HEK293 (cell line): ENCODE results near the gene FAM83E.
A peak's percentile ranks its signal among the peaks of the same experiment; 100 is the strongest.
"Not testable (repeated sequence)": the region's sequence is repeated elsewhere in the genome, so short reads cannot be mapped to it uniquely, and the experiment has no call there.

Source experiments
- CTCF ChIA-PET: fragments of 350-600 bp; formaldehyde crosslinking; extraction: SDS; loops from one replicate; lab custom pipeline; 2021; ENCODE audit warnings: antibody characterized with exemption; lab: Yijun Ruan, JAX
- POLR2A ChIA-PET: fragments of 300-600 bp; formaldehyde crosslinking; extraction: SDS; loops from one replicate; lab custom pipeline; 2020; ENCODE audit warnings: antibody characterized with exemption, inconsistent platforms; lab: Yijun Ruan, JAX
- H3K27ac ChIP-seq: fragments of 200-500 bp; sonication (Bioruptor generic); 2 replicates; pipeline ENCODE4 v1.5.1; 2014; ENCODE audit warnings: low read depth, low read length, control low read depth, inconsistent platforms; ENCODE audit errors: extremely low read depth
- H3K36me3 ChIP-seq, 2 experiments: fragments of 200-500 bp in 1 of 2; sonication (Bioruptor generic) in 1 of 2; 1 replicate in 1 of 2; 2 replicates in 1 of 2; pipeline ENCODE4 v1.5.1; 2014 to 2017; ENCODE audit warnings: inconsistent platforms in 2 of 2, low read length in 2 of 2; ENCODE audit not compliant: control insufficient read depth in 2 of 2, insufficient read depth in 1 of 2
- H3K4me1 ChIP-seq: fragments of 200-500 bp; sonication (Bioruptor generic); 2 replicates; pipeline ENCODE4 v1.5.1; 2014; ENCODE audit warnings: mild to moderate bottlenecking, low read length, inconsistent platforms; ENCODE audit not compliant: control insufficient read depth, insufficient read depth
- H3K4me3 ChIP-seq: 2 replicates; pipeline ENCODE4 v1.5.1; 2011; ENCODE audit warnings: low read depth, mild to moderate bottlenecking, control low read depth, low read length, moderate library complexity
- H3K9me3 ChIP-seq: fragments of 200-500 bp; sonication (Bioruptor generic); 2 replicates; pipeline ENCODE4 v1.5.1; 2014; ENCODE audit warnings: low read depth, low read length, inconsistent platforms; ENCODE audit not compliant: control insufficient read depth, insufficient read depth
- INSM2 ChIP-seq: fragments of 450-650 bp; formaldehyde crosslinking; IDR thresholded peaks from 2 replicates; pipeline ENCODE4 v1.5.1; 2016; ENCODE audit warnings: missing biosample characterization, missing genetic modification characterization
- ZBTB20 ChIP-seq: fragments of 450-650 bp; formaldehyde crosslinking; IDR thresholded peaks from 2 replicates; pipeline ENCODE4 v1.5.1; 2016; ENCODE audit warnings: missing biosample characterization, missing genetic modification characterization
- ZNF121 ChIP-seq: fragments of 450-650 bp; formaldehyde crosslinking; IDR thresholded peaks from 2 replicates; pipeline ENCODE4 v1.5.1; 2016; ENCODE audit warnings: missing biosample characterization, missing genetic modification characterization
- ZNF501 ChIP-seq: fragments of 450-650 bp; formaldehyde crosslinking; IDR thresholded peaks from 2 replicates; pipeline ENCODE4 v1.5.1; 2016; ENCODE audit warnings: missing biosample characterization, missing genetic modification characterization
- ZNF571 ChIP-seq: fragments of 450-650 bp; formaldehyde crosslinking; IDR thresholded peaks from 2 replicates; pipeline ENCODE4 v1.5.0; 2017; ENCODE audit warnings: missing biosample characterization, missing genetic modification characterization
- ZNF580 ChIP-seq: fragments of 450-650 bp; formaldehyde crosslinking; IDR thresholded peaks from 2 replicates; pipeline ENCODE4 v1.5.1; 2016; ENCODE audit warnings: missing biosample characterization, missing genetic modification characterization
- ZNF610 ChIP-seq: fragments of 450-650 bp; formaldehyde crosslinking; IDR thresholded peaks from 2 replicates; pipeline ENCODE4 v1.5.1; 2016; ENCODE audit warnings: missing biosample characterization, missing genetic modification characterization, borderline replicate concordance
- ZNF623 ChIP-seq: fragments of 450-650 bp; formaldehyde crosslinking; IDR thresholded peaks from 2 replicates; pipeline ENCODE4 v1.5.1; 2016; ENCODE audit warnings: missing biosample characterization, missing genetic modification characterization
- ZNF626 ChIP-seq: fragments of 450-650 bp; sonication (Bioruptor Pico); formaldehyde crosslinking; IDR thresholded peaks from 2 replicates; pipeline ENCODE4 v1.5.1; 2018; ENCODE audit warnings: missing biosample characterization, missing genetic modification characterization, inconsistent platforms
- TF ChIP-seq, protein P1 (sequence below): fragments of 450-650 bp; formaldehyde crosslinking; IDR thresholded peaks from 2 replicates; pipeline ENCODE4 v1.5.1; 2016; ENCODE audit warnings: missing biosample characterization, missing genetic modification characterization, low read depth
- TF ChIP-seq, protein P2 (sequence below): fragments of 450-650 bp; formaldehyde crosslinking; IDR thresholded peaks from 2 replicates; pipeline ENCODE4 v1.5.1; 2016; ENCODE audit warnings: missing biosample characterization, missing genetic modification characterization
- TF ChIP-seq, protein P3 (sequence below): fragments of 450-650 bp; formaldehyde crosslinking; IDR thresholded peaks from 2 replicates; pipeline ENCODE4 v1.5.1; 2016; ENCODE audit warnings: missing biosample characterization, missing genetic modification characterization

FAM83E gene

GRCh38 chr19:48659768-48660167 lies 44.9 kb upstream of the FAM83E start:
- TF ChIP-seq, protein P1, sequence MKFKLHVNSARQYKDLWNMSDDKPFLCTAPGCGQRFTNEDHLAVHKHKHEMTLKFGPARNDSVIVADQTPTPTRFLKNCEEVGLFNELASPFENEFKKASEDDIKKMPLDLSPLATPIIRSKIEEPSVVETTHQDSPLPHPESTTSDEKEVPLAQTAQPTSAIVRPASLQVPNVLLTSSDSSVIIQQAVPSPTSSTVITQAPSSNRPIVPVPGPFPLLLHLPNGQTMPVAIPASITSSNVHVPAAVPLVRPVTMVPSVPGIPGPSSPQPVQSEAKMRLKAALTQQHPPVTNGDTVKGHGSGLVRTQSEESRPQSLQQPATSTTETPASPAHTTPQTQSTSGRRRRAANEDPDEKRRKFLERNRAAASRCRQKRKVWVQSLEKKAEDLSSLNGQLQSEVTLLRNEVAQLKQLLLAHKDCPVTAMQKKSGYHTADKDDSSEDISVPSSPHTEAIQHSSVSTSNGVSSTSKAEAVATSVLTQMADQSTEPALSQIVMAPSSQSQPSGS (tag by site-specific recombination), result peak; percentile 74
- TF ChIP-seq ZBTB20, result no peak
- H3K27ac ChIP-seq, result no peak overlapping the region
- H3K9me3 ChIP-seq, result no peaks in the 10 kb centered on the region
- H3K4me3 ChIP-seq, result no peak overlapping the region
- H3K36me3 ChIP-seq, result no peaks in the 10 kb centered on the region
- CTCF ChIA-PET, result interaction anchor here (0.6 to 0.9 kb wide), 2 partner anchors 15 to 67 kb away, joined by 3 to 4 read pairs; no protein-coding TSS in a partner anchor
- peaks cover 5% of the 10 kb centered on the region for H3K4me1 ChIP-seq
- POLR2A ChIA-PET, result interaction anchor here (0.6 kb wide), 1 partner anchor 107 kb away, joined by 3 read pairs; no protein-coding TSS in a partner anchor

DNA sequence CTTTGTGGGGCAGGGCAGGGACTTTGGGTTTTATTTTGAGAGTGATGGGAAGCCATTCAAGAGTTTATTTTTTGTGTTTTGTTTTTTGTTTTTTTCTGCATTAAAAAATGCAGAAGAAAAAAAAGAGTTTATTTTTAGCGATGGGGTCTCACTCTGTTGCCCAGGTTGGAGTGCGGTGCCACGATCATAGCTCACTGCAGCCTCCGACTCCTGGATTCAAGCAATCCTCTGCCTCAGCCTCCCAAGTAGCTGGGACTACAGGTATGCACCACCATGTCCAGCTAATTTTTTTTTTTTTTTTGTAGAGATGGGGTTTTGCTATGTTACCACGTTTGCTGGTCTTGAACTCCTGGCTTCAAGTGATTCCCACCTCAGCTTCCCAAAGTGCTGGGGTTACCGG lies 43.6 kb upstream of the FAM83E start:
- Histone ChIP-seq H3K4me1 (peaks cover 9% of the 10 kb centered on the region), H3K9me3 (no peaks in the 10 kb centered on the region), H3K36me3 (no peaks in the 10 kb centered on the region; a peak in 1 of 3 replicates), H3K27ac (no peak overlapping the region), H3K4me3 (no peak overlapping the region)
- ChIA-PET POLR2A (no interaction called here), CTCF (interaction anchor here (0.7 to 4.1 kb wide), 3 partner anchors 13 to 312 kb away, joined by 3 to 20 read pairs (median 3); partner anchors contain the start of gene CA11)
- TF ChIP-seq ZNF501 (tag by site-specific recombination), result no peak
- no peak for TF ChIP-seq ZNF580
- TF ChIP-seq ZNF571 (tag by site-specific recombination), result no peak
- TF ChIP-seq ZNF610 (tag by site-specific recombination), result no peak
- TF ChIP-seq ZNF626 (tag by site-specific recombination), result no peak
- TF ChIP-seq ZNF121 (tag by site-specific recombination), result peak; percentile 58; the same call in 1 of the 2 replicates
- TF ChIP-seq, protein P2, sequence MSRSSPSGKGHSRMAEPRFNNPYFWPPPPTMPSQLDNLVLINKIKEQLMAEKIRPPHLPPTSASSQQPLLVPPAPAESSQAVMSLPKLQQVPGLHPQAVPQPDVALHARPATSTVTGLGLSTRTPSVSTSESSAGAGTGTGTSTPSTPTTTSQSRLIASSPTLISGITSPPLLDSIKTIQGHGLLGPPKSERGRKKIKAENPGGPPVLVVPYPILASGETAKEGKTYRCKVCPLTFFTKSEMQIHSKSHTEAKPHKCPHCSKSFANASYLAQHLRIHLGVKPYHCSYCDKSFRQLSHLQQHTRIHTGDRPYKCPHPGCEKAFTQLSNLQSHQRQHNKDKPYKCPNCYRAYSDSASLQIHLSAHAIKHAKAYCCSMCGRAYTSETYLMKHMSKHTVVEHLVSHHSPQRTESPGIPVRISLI (tag by site-specific recombination), result peak; percentile 73
- no peak for TF ChIP-seq INSM2

- H3K27ac ChIP-seq, H3K36me3 ChIP-seq, H3K4me1 ChIP-seq, H3K9me3 ChIP-seq, H3K4me3 ChIP-seq: not testable (repeated sequence)
- ChIA-PET CTCF (interaction anchor here (0.6 to 4.1 kb wide), 3 partner anchors 12 to 130 kb away, joined by 3 to 20 read pairs (median 5); partner anchors contain the start of gene CA11), POLR2A (interaction anchor here (1.1 kb wide), 1 partner anchor 39 kb away, joined by 5 read pairs; the partner anchor contains the start of genes RPL18 and SPHK2)
- TF ChIP-seq, protein P3, sequence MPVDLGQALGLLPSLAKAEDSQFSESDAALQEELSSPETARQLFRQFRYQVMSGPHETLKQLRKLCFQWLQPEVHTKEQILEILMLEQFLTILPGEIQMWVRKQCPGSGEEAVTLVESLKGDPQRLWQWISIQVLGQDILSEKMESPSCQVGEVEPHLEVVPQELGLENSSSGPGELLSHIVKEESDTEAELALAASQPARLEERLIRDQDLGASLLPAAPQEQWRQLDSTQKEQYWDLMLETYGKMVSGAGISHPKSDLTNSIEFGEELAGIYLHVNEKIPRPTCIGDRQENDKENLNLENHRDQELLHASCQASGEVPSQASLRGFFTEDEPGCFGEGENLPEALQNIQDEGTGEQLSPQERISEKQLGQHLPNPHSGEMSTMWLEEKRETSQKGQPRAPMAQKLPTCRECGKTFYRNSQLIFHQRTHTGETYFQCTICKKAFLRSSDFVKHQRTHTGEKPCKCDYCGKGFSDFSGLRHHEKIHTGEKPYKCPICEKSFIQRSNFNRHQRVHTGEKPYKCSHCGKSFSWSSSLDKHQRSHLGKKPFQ, result 0 out of 2 replicates have a peak, but pooled peaks have one; percentile 26
- peak; percentile 91 for TF ChIP-seq ZNF623
Measured at GRCh38 chr19:48657828-48658227, 43.0 kb upstream of the FAM83E start.
